ENCODE measurements around the gene LMBR1. TPM values are rescaled to one million over a fixed set of nuclear protein-coding genes. Genes with fewer than 3 reads are reported as not detected.

Gene LMBR1
- total RNA-seq, 4 donors from 2014 or later, result 39.9 to 63.0 (median 59.0) TPM

- 87 to 97% methylated on average over 3 of the region's 3 CpGs for WGBS, 2 donors (ENCODE audit: low coverage in 1 of 2)
- H3K27me3 ChIP-seq, result no peaks in the 10 kb centered on the region
- no peak for TF ChIP-seq POLR2AphosphoS5 (IDR thresholded peaks at IDR 0.05)
- TF ChIP-seq CTCF (IDR thresholded peaks at IDR 0.05), result no peak
- TF ChIP-seq POLR2A (IDR thresholded peaks at IDR 0.05), result no peak
- TF ChIP-seq EP300 (IDR thresholded peaks at IDR 0.05), result no peak
- ATAC-seq, result no peak
- H3K27ac ChIP-seq, result no peak overlapping the region
- no peak overlapping the region for H3K4me3 ChIP-seq
- H3K36me3 ChIP-seq, result peaks cover 0 to 18% of the 10 kb centered on the region in 2 donors
- peaks cover 0 to 16% (median 0%) of the 10 kb centered on the region in 3 donors for H3K9me3 ChIP-seq
- H3K4me1 ChIP-seq, result no peaks in the 10 kb centered on the region
Measured at GRCh38 chr7:156693627-156694026, 199.4 kb downstream of the LMBR1 start.

GRCh38 chr7:156692849-156693248, 200.1 kb downstream of the LMBR1 start:
- ATAC-seq, result no peak
- 67 to 100% methylated on average over 1 of the region's 1 CpG for WGBS, 2 donors (ENCODE audit: low coverage in 1 of 2)

GRCh38 chr7:156691764-156692163, 201.2 kb downstream of the LMBR1 start:
- Histone ChIP-seq H3K27me3 (no peaks in the 10 kb centered on the region), H3K27ac (no peak overlapping the region), H3K9me3 (peaks cover 0 to 1% (median 0%) of the 10 kb centered on the region in 3 donors), H3K4me1 (no peaks in the 10 kb centered on the region), H3K4me3 (no peak overlapping the region), H3K36me3 (no peaks in the 10 kb centered on the region)
- 74 to 83% methylated on average over 5 of the region's 5 CpGs for WGBS, 2 donors (ENCODE audit: low coverage in 1 of 2)
- no peak for ATAC-seq
- TF ChIP-seq CTCF (IDR thresholded peaks at IDR 0.05) (no peak), EP300 (IDR thresholded peaks at IDR 0.05) (no peak), POLR2AphosphoS5 (IDR thresholded peaks at IDR 0.05) (no peak), POLR2A (IDR thresholded peaks at IDR 0.05) (no peak)

More at GRCh38 chr7:156692849-156693248, 200.1 kb downstream of the LMBR1 start:
- TF ChIP-seq POLR2A (IDR thresholded peaks at IDR 0.05) (no peak), EP300 (IDR thresholded peaks at IDR 0.05) (no peak), POLR2AphosphoS5 (IDR thresholded peaks at IDR 0.05) (no peak), CTCF (IDR thresholded peaks at IDR 0.05) (no peak)
- H3K36me3 ChIP-seq, result peaks cover 0 to 11% of the 10 kb centered on the region in 2 donors
- no peak overlapping the region for H3K4me3 ChIP-seq
- peaks cover 0 to 12% (median 0%) of the 10 kb centered on the region in 3 donors for H3K9me3 ChIP-seq
- H3K4me1 ChIP-seq, result no peaks in the 10 kb centered on the region
- H3K27me3 ChIP-seq, result no peaks in the 10 kb centered on the region
- H3K27ac ChIP-seq, result no peak overlapping the region

GRCh38 chr7:156684661-156685060, 208.3 kb downstream of the LMBR1 start:
- TF ChIP-seq POLR2A (IDR thresholded peaks at IDR 0.05), result no peak
- no peak for TF ChIP-seq POLR2AphosphoS5 (IDR thresholded peaks at IDR 0.05)
- no peak for TF ChIP-seq EP300 (IDR thresholded peaks at IDR 0.05)
- no peak for TF ChIP-seq CTCF (IDR thresholded peaks at IDR 0.05)
- no peaks in the 10 kb centered on the region for H3K27me3 ChIP-seq
- no peak overlapping the region for H3K27ac ChIP-seq
- no peak overlapping the region for H3K4me3 ChIP-seq
- H3K9me3 ChIP-seq, result no peaks in the 10 kb centered on the region
- no peak for ATAC-seq
- H3K36me3 ChIP-seq, result peaks cover 0 to 52% of the 10 kb centered on the region in 2 donors
- no peaks in the 10 kb centered on the region for H3K4me1 ChIP-seq
- 100% methylated on average over 1 of the region's 4 CpGs; no CpG with 5 or more reads in 1 of the 2 donors for WGBS, 2 donors (ENCODE audit: low coverage in 1 of 2)

- Histone ChIP-seq H3K27ac (no peak overlapping the region), H3K27me3 (no peaks in the 10 kb centered on the region), H3K4me3 (no peak overlapping the region), H3K36me3 (peaks cover 0 to 56% of the 10 kb centered on the region in 2 donors), H3K4me1 (no peaks in the 10 kb centered on the region), H3K9me3 (no peaks in the 10 kb centered on the region)
- TF ChIP-seq POLR2AphosphoS5 (IDR thresholded peaks at IDR 0.05) (no peak), CTCF (IDR thresholded peaks at IDR 0.05) (no peak), EP300 (IDR thresholded peaks at IDR 0.05) (no peak), POLR2A (IDR thresholded peaks at IDR 0.05) (no peak)
- WGBS, 2 donors (ENCODE audit: low coverage in 1 of 2), result 100% methylated on average over 2 of the region's 10 CpGs; no CpG with 5 or more reads in 1 of the 2 donors
- no peak for ATAC-seq
Measured at GRCh38 chr7:156684251-156684650, 208.7 kb downstream of the LMBR1 start.

All from gastroesophageal sphincter (tissue), 4 donors.